Measurements from ENCODE around the gene NDUFB4. TPM values are rescaled to one million over a fixed set of nuclear protein-coding genes. Genes with fewer than 3 reads are reported as not detected.

The NDUFB4 gene
- total RNA-seq, 1 experiment from 2014 or later = 161 TPM

GRCh38 chr3:120567370-120568201 lies 28.6 kb upstream of the NDUFB4 start:
- peak; percentile 46 for TF ChIP-seq RAD21 (IDR thresholded peaks at IDR 0.05; ENCODE audit: low read depth)
- TF ChIP-seq REST (IDR thresholded peaks at IDR 0.05; ENCODE audit: low read depth) = no peak
- peak; percentile 31 to 53 (median 43); a peak in 4 of 6 replicates for TF ChIP-seq CTCF (IDR thresholded peaks at IDR 0.05 in 2 of 3, conservative IDR thresholded peaks at IDR 0.05 in 1 of 3; ENCODE audit: borderline replicate concordance in 1 of 3, insufficient read depth in 1 of 3, low read depth in 2 of 3, low read length in 2 of 3)
- BruUV-seq (replicated peaks) = no TSS peak
- Histone ChIP-seq H3K4me2 (ENCODE audit: low read length) (peak overlapping the region; percentile 56), H3K9ac (ENCODE audit: low read length) (no peak overlapping the region), H3K27me3 (ENCODE audit: insufficient read depth, low read length) (no peaks in the 10 kb centered on the region), H3K9me2 (ENCODE audit: insufficient read depth) (no peaks in the 10 kb centered on the region), H3K4me1 (ENCODE audit: control insufficient read depth in 1 of 2, insufficient read depth in 2 of 2, low read length in 2 of 2) (peaks cover 3 to 6% of the 10 kb centered on the region in 2 experiments; a peak in 3 of 4 replicates), H3K9me3 (ENCODE audit: control insufficient read depth in 1 of 2, insufficient read depth in 1 of 2, low read depth in 1 of 2, low read length in 2 of 2) (no peaks in the 10 kb centered on the region), H4K20me1 (ENCODE audit: insufficient read depth) (no peaks in the 10 kb centered on the region), H3K4me3 (replicated peaks in 1 of 2; ENCODE audit: low read depth in 1 of 2, low read length in 2 of 2) (peak overlapping the region; percentile 8 to 15), H3K79me2 (ENCODE audit: insufficient read depth, low read length) (no peaks in the 10 kb centered on the region), H3K27ac (ENCODE audit: low read depth, low read length) (no peak overlapping the region), H3K36me3 (ENCODE audit: control insufficient read depth in 1 of 2, insufficient read depth in 2 of 2, low read length in 2 of 2) (no peaks in the 10 kb centered on the region), H2AFZ (ENCODE audit: low read depth, low read length, poor library complexity, severe bottlenecking) (peak overlapping the region; percentile 42)
- DNase-seq (ENCODE audit: low read depth, low spot score) (no peak), ATAC-seq (peak; percentile 95)
- ChIA-PET POLR2A (interaction anchor here (0.6 to 1.9 kb wide), 5 partner anchors 28 to 1068 kb away, joined by 3 to 9 read pairs (median 4); partner anchors contain the start of gene NDUFB4), RAD21 (ENCODE audit: low non-redundant PET in 1 of 2, low total read pairs in 2 of 2, uncharacterized antibody in 2 of 2, unreplicated experiment in 2 of 2) (interaction anchor here (0.6 to 1.2 kb wide), 3 partner anchors 150 to 275 kb away, joined by 3 to 6 read pairs (median 3); no protein-coding TSS in a partner anchor), CTCF (interaction anchor here (0.5 to 3.3 kb wide), 13 partner anchors 9 to 586 kb away, joined by 3 to 23 read pairs (median 4); partner anchors contain the start of gene NDUFB4)
- intact Hi-C loops (cut with micrococcal nuclease) = loop anchor here (2.0 kb wide), 1 partner anchor 229 kb away; no protein-coding TSS in a partner anchor
